ENCODE data around the gene RASGRP3.

GRCh38 chr2:33607251-33607721 is 130.8 kb downstream of the RASGRP3 start:
- no peak for TF ChIP-seq CTCF (IDR thresholded peaks at IDR 0.05)
- no peak for TF ChIP-seq POLR2AphosphoS5 (IDR thresholded peaks at IDR 0.05)
- no peak for TF ChIP-seq POLR2A (IDR thresholded peaks at IDR 0.05)
